SK-MEL-5 (cell line): Measurements from ENCODE around the gene IL4. TPM values are rescaled to one million over a fixed set of nuclear protein-coding genes. Genes with fewer than 3 reads are reported as not detected.
"Not testable (repeated sequence)": the region's sequence is repeated elsewhere in the genome, so short reads cannot be mapped to it uniquely, and the experiment has no call there.

Experiments
- DNase-seq: peaks from one replicate; pipeline ENCODE4 v3.0.0-alpha.2; 2016; ENCODE audit warnings: low read depth, low spot score
- in situ Hi-C: cut with HindIII; loops from 2 replicates; pipeline ENCODE4 v1.10.0; 2016; ENCODE audit warnings: low sequenced_read_pairs, high pct_unique_total_duplicates, low pct_unique_long_range_greater_than_20kb
- polyA plus RNA-seq, 2 experiments: library from polyadenylated mRNA; depleted of rRNA; stranded (reverse); fragments of >200 nt; gene quantifications; 2 replicates each; pipeline ENCODE4 v1.2.3, GENCODE V29; 2015
- total RNA-seq: library from RNA; depleted of rRNA; stranded (reverse); fragments of >200 nt; shearing (Covaris generic); gene quantifications from 2 replicates; pipeline ENCODE4 v1.2.3, GENCODE V29; 2014; rRNA removed

The IL4 gene
- not detected in 2 replicates for total RNA-seq
- polyA plus RNA-seq (2015; cell fraction: cytosol; rRNA removed), result not detected in 2 replicates
- not detected in 2 replicates for polyA plus RNA-seq (2015; cell fraction: nucleus; rRNA removed)

- in situ Hi-C loops, result no loop called here
- no peak for DNase-seq
These were observed at the start of gene IL4 for GRCh38 chr5:132673939-132674630. TSS of gene IL4 (plus strand) at chr5:132673989. CDS start at chr5:132674051, 62 bp downstream.

GRCh38 chr5:132627470-132627869, 46.3 kb upstream of the IL4 start:
- in situ Hi-C loops, result no loop called here
- no peak for DNase-seq

GRCh38 chr5:132628814-132629213, 45.0 kb upstream of the IL4 start:
- in situ Hi-C loops, result no loop called here
- no peak for DNase-seq

- in situ Hi-C loops, result no loop called here
- no peak for DNase-seq
These were observed 44.4 kb upstream of the IL4 start for GRCh38 chr5:132629230-132629944.

GRCh38 chr5:132633587-132633986, 40.2 kb upstream of the IL4 start:
- DNase-seq, in situ Hi-C loops: not testable (repeated sequence)

- in situ Hi-C loops, result no loop called here
- DNase-seq, result no peak
These were observed 37.9 kb upstream of the IL4 start for GRCh38 chr5:132635873-132636272.

GRCh38 chr5:132637241-132637640, 36.5 kb upstream of the IL4 start:
- in situ Hi-C loops, result no loop called here
- DNase-seq, result no peak

GRCh38 chr5:132639706-132640130, 34.1 kb upstream of the IL4 start:
- no peak for DNase-seq
- in situ Hi-C loops, result no loop called here

GRCh38 chr5:132640613-132641012, 33.2 kb upstream of the IL4 start:
- no peak for DNase-seq
- in situ Hi-C loops, result no loop called here

- in situ Hi-C loops, result no loop called here
These were observed 32.5 kb upstream of the IL4 start for GRCh38 chr5:132641241-132641723.

GRCh38 chr5:132641841-132642240, 31.9 kb upstream of the IL4 start:
- no peak for DNase-seq
- in situ Hi-C loops, result no loop called here

More at GRCh38 chr5:132641241-132641723, 32.5 kb upstream of the IL4 start:
- no peak for DNase-seq

- in situ Hi-C loops, result no loop called here
- no peak for DNase-seq
These were observed 29.6 kb upstream of the IL4 start for GRCh38 chr5:132644177-132644576.

- no peak for DNase-seq
- in situ Hi-C loops, result no loop called here
These were observed 27.1 kb upstream of the IL4 start for GRCh38 chr5:132646583-132647266.

GRCh38 chr5:132647473-132647872, 26.3 kb upstream of the IL4 start:
- no peak for DNase-seq
- in situ Hi-C loops, result no loop called here

- in situ Hi-C loops, result no loop called here
- DNase-seq, result no peak
These were observed 25.4 kb upstream of the IL4 start for GRCh38 chr5:132648355-132648754.

- in situ Hi-C loops, result no loop called here
- DNase-seq, result no peak
These were observed 21.8 kb upstream of the IL4 start for GRCh38 chr5:132651838-132652469.

GRCh38 chr5:132653716-132654115, 20.1 kb upstream of the IL4 start:
- DNase-seq, result no peak
- in situ Hi-C loops, result no loop called here
